ENCODE measurements around the gene PLCB1.

PLCB1 gene

GRCh38 chr20:8671370-8671961 lies 539.4 kb downstream of the PLCB1 start:
- no peak for DNase-seq

DNA sequence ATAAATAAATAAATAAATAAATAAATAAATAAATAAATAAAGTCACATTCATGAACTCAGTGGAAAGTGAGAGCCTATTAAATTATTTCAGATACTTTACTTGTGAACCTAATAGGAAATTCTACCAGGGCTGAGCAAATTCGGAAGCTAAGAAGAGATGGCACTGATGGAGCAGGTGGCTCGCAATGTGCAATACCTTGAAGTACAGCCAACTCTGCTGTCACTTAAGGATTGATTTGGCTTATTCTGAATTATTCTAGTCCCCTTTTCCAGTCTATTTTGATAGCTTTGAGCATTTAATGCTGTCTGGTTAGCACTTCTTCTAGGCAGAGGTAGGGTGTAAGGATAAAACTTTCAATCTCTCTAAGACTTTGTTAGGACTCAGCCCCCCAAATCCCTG lies 541.0 kb downstream of the PLCB1 start:
- DNase-seq, result no peak

DNA sequence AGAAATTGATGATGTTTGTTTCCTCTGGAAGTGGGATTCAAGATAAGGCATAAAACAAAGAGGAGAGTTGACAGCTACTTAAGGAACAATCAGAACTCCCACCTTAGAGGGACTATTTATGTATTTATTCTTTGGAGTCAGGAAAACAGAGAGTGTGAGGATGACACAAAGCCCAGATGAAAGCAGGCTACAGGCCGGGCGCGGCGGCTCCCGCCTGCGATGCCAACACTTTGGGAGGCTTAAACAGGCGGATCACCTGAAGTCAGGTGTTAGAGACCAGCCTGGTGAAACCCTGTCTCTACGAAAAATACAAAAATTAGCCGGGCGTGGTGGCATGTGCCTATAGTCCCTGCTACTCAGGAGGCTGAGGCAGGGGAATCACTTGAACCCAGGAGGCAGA lies 543.8 kb downstream of the PLCB1 start:
- no peak for DNase-seq

DNA sequence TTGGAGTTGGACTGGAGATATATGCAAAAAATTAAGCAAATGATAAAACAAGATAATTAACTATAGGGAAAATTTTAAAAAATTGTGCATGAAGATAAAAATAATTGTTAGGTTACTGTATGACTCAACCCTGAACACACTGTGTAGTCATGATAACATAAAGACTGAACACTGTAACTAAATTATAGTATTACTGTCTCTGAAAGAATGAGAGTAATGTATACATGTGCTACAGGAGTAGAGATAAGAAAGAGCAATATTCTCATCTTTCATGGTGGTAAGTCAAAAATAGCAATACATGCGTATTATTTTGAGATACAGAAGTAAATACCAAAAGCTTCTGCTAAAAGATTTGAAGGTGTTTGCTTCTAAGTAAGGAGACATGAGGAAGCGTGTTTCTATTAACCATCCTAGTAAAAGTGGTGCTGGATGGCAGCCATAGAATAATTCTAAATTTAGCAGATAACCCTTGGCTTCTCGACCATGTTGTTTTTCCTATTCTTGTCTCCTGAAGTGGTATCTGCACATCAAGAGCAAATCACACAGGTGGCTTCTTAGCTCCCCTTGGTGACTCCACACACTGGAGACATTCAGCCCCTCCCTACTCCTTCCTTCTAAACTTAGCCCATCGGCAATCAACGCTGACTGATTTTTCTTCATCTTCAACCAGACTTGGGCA lies 546.2 kb downstream of the PLCB1 start:
- no peak for DNase-seq

- DNase-seq, result no peak
Observed at GRCh38 chr20:8689337-8689736, 557.3 kb downstream of the PLCB1 start.

DNA sequence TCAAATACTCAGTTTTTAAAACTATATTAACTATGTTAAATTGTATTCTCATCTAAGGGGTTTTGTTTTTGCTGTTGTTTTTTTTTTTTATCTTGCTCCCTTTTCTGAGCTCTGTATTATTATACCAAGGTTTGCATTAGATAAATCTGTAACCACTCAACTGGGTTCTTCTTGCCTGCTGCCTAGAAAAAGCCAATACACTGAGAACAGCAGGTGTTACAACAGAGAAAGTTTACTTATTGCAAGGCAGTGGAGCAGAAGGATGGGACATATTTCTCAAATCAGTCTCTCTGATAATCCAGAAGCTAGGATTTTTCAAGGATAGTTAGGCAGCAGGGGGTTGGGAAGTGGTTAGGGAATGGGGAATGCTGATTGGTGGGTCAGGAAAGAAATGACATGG lies 558.0 kb downstream of the PLCB1 start:
- DNase-seq, result no peak

DNA sequence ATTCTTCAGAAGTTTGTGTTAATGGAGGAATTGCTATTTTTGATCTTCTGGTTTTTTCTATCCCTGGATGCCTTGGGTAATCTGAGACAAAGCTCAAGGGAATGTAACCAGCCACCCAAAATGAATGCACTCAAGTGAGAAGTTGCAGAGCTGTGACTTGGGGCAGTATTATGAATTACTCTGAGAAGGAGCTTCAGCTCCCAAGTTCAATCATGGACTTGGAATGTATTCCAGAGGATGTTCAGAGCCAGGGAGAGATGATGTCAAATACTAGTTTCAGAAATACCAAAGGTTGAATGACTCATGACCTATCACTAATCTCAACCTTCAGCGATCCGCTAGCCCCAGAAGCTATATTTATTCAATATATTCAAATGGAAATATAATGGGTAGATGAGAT lies 561.6 kb downstream of the PLCB1 start:
- DNase-seq, result no peak

- DNase-seq, result no peak
Observed at GRCh38 chr20:8700756-8701155, 568.7 kb downstream of the PLCB1 start.

DNA sequence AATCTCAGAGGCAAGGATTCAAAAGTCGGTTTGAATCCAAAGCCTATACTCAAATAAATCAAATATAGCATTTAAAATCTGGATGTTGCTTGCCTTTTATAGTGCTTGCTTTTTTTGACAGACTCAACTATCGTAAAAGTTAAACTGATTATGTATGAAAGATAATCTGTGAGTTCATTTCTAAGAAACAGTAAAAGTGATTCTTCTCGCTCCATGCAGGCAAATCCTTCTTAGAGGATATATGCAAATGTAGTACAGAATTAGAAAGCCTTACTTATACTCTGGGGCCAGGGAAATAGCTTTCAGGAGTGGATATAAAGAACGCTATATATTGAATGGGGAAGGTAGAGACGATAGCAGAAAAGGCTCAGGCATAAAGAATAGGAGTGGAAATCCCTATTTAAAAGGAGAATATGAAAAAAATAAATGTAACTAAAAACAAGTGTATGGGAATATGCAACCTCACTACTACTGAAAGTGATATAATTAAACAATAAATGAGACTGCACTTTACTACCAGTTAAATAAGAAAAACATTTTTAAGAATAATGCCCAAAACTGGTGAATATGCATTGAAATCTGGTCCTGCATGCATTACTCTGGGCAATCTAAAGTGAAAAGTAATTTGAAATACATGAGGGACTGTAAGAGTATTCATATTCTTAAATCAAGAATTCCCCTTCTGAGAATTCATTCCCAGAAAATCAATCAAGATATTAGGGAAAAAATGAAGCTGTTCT lies 575.1 kb downstream of the PLCB1 start:
- no peak for DNase-seq

- no peak for DNase-seq
Observed at GRCh38 chr20:8709627-8710026, 577.6 kb downstream of the PLCB1 start.

DNA sequence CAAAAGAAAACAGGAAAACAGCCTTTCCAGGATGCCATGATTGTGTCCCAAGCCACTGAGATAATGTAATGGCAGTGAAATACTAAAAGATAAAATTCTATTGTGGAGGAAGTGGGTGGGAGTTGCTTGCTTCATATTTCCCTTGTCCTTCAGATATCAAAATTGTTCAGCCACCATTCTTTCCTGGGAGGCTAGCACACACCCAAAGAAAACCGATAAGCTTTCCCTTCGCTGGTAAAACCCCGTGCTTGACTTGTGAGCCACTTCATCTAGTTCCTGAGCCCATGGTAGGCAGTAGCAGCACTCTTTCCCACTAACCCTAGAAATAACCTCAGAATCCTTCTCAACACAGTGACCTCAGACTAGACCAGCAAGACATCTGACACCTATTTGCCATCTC lies 579.4 kb downstream of the PLCB1 start:
- no peak for DNase-seq

DNA sequence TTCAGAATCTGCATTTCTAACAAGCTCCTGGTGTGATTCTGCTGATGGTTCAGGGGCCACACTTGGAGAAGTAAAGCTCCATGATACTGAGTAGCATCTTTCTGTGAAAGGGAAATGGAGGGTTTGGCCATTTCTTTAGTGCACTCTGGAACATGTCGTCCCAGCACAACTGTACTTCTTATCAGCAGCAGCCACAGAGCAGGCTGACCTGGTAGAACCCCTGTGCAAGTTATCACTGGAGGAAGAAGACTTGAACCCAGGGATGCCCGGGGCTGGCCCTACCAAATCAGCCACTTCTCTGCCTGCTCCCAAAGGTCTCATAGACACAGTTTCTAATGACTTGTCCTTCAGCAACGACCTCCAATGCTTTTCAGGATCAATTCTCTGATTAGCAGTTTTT lies 582.1 kb downstream of the PLCB1 start:
- no peak for DNase-seq

- no peak for DNase-seq
Observed at GRCh38 chr20:8718279-8718678, 586.2 kb downstream of the PLCB1 start.

DNA sequence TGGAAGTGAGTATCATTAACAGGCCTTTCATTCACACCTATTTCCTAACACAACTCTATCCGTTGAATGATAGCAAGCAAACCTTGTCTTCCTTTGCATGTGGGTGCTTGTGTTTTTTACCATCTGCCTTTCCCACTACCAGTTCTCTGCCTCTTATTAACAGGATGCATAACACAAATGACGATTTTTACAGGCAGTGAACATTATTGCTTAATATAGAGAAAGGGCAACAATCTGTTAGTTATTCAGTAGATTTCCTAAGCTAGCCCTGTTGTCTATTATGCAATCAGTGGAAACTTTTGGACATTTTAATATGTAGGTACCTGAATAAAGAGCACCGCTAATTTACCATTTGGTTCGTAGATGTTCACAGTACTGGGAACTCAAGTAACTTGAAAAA lies 588.0 kb downstream of the PLCB1 start:
- no peak for DNase-seq

- DNase-seq, result peak; percentile 38
Observed at GRCh38 chr20:8721098-8721497, 589.0 kb downstream of the PLCB1 start.

DNA sequence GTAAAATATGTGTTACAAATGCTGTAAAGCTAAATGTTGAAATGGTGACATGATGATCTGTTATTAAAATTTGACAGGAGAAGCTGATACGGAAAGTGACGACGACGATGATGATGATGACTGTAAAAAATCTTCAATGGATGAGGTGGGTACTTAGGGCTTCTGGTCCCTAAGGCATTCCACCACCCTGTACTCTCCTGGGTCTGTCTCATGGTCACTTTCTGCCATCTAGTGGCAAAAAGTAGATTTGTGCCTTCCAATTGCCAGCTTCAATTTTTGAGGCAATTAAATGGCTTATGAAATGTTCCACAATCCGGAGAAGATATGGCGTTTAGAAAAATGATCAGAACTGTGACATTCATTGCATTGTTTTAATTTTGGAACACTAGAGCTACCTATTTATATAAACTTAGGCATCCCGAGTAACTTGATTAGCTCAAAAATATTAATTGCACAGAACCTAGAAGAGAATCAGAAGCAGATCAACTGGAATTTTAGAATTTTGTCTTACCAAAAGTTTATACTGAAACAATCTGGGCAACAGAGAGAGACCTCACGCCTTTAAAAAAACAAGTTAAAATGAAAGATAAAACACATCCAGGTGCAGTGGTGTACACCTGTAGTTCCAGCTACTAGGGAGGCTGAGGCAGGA lies 590.3 kb downstream of the PLCB1 start:
- DNase-seq, result peak; percentile 72

- DNase-seq, result no peak
Observed at GRCh38 chr20:8723296-8723695, 591.2 kb downstream of the PLCB1 start.

DNA sequence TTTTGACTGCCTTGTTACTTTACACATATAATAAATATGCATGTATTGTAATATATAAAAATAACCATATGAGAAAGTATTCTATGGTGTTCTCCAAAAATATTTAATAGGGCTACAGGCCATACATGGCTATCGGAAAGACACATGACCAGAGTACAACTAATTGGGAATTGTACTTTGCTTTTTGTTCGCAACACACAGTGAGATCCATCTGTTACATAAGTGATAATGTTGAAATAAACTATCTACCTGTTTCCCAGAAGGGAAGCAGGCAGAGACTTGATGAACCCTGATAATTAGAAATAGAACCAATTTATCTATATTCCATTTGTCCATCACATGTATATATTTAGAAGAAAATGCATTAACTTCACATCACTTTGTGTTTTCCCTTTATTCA lies 592.8 kb downstream of the PLCB1 start:
- no peak for DNase-seq

- DNase-seq, result no peak
Observed at GRCh38 chr20:8726460-8726859, 594.4 kb downstream of the PLCB1 start.

- no peak for DNase-seq
Observed at GRCh38 chr20:8735014-8735413, 602.9 kb downstream of the PLCB1 start.

DNA sequence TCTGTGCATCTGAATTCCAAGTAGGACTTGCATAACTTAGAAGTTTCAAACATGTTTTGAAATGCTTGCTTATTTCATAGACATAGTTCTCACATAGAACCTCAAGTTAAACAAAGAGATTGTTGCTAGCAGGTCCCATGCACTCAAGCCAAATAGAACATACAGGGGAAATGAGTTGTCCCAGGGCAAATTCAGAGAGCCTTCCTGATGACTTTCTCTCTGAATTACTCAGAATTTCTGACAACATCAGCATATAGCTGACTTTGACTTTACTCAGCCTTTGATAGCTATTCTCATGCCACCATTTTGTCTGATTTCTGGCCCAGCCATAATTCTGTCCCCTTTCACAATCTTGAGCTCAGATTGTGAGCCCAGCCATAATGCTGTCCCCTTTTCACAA lies 603.6 kb downstream of the PLCB1 start:
- no peak for DNase-seq

GRCh38 chr20:8740265-8740664 lies 608.2 kb downstream of the PLCB1 start:
- DNase-seq, result no peak

- no peak for DNase-seq
Observed at GRCh38 chr20:8744228-8744844, 612.3 kb downstream of the PLCB1 start.
